Measurements from ENCODE around the gene NDUFB10. TPM values are rescaled to one million over a fixed set of nuclear protein-coding genes. Genes with fewer than 3 reads are reported as not detected.

NDUFB10 gene
- polyA plus RNA-seq, 1 donor from 2014 or later: 217 TPM

GRCh38 chr16:1966460-1966859 is 7.1 kb downstream of the NDUFB10 start, which contains the start of gene RNF151:
Gene RNF151 (plus strand): TSS chr16:1966856. CDS start chr16:1966882, 26 bp downstream.
- no peaks in the 10 kb centered on the region for H4K20me1 ChIP-seq (ENCODE audit: insufficient read depth)
- no peaks in the 10 kb centered on the region for H3K27me3 ChIP-seq (ENCODE audit: insufficient read depth, low read depth, low read length)
- H2AFZ ChIP-seq (ENCODE audit: low read depth, low read length): no peak within 1 kb of the TSS
- H3K36me3 ChIP-seq (ENCODE audit: insufficient read depth, low read length): no peaks in the 10 kb centered on the region
- H3K4me3 ChIP-seq (ENCODE audit: low read length): peak within 1 kb of the TSS; percentile 88
- peak within 1 kb of the TSS; percentile 80 for H3K4me2 ChIP-seq (ENCODE audit: low read length)
- peak within 1 kb of the TSS; percentile 80 for H3K27ac ChIP-seq (ENCODE audit: low read length)
- H3K9ac ChIP-seq (ENCODE audit: low read length): peak within 1 kb of the TSS; percentile 89
- peaks cover 12% of the 10 kb centered on the region for H3K79me2 ChIP-seq (replicated peaks; ENCODE audit: insufficient read depth, low read length)
- no peak for TF ChIP-seq RAD21 (conservative IDR thresholded peaks at IDR 0.05)
- no peak for TF ChIP-seq CTCF (IDR thresholded peaks at IDR 0.05; ENCODE audit: poor library complexity, severe bottlenecking)
- TF ChIP-seq SMC3 (conservative IDR thresholded peaks at IDR 0.05; ENCODE audit: poor library complexity): no peak
- TF ChIP-seq EP300 (conservative IDR thresholded peaks at IDR 0.05; ENCODE audit: poor library complexity, severe bottlenecking): no peak
- TF ChIP-seq REST (IDR thresholded peaks at IDR 0.05; ENCODE audit: borderline replicate concordance): no peak
- TF ChIP-seq EZH2 (IDR thresholded peaks at IDR 0.05; ENCODE audit: borderline replicate concordance, insufficient read depth, low read length, poor library complexity, severe bottlenecking): no peak
- TF ChIP-seq POLR2AphosphoS5 (IDR thresholded peaks at IDR 0.05): no peak
- TF ChIP-seq MXI1 (conservative IDR thresholded peaks at IDR 0.05; ENCODE audit: poor library complexity, severe bottlenecking): no peak
- no peaks in the 10 kb centered on the region for H3K9me3 ChIP-seq (ENCODE audit: low read length)
- H3F3A ChIP-seq (ENCODE audit: insufficient read depth, low read length, poor library complexity, severe bottlenecking): no peaks in the 10 kb centered on the region
- no peaks in the 10 kb centered on the region for H3K9me2 ChIP-seq (ENCODE audit: insufficient read depth, low read length)

- Histone ChIP-seq H3K9me3 (ENCODE audit: low read length) (no peaks in the 10 kb centered on the region), H3F3A (ENCODE audit: insufficient read depth, low read length, poor library complexity, severe bottlenecking) (no peaks in the 10 kb centered on the region), H3K9me2 (ENCODE audit: insufficient read depth, low read length) (no peaks in the 10 kb centered on the region), H3K79me2 (replicated peaks; ENCODE audit: insufficient read depth, low read length) (peaks cover 16% of the 10 kb centered on the region), H4K20me1 (ENCODE audit: insufficient read depth) (no peaks in the 10 kb centered on the region), H3K27ac (ENCODE audit: low read length) (no peak overlapping the region), H3K4me3 (ENCODE audit: low read length) (no peak overlapping the region), H3K27me3 (ENCODE audit: insufficient read depth, low read depth, low read length) (no peaks in the 10 kb centered on the region), H3K4me2 (ENCODE audit: low read length) (no peak overlapping the region), H2AFZ (ENCODE audit: low read depth, low read length) (no peak overlapping the region), H3K36me3 (ENCODE audit: insufficient read depth, low read length) (no peaks in the 10 kb centered on the region), H3K9ac (ENCODE audit: low read length) (no peak overlapping the region)
- TF ChIP-seq EP300 (conservative IDR thresholded peaks at IDR 0.05; ENCODE audit: poor library complexity, severe bottlenecking): no peak
- TF ChIP-seq CTCF (IDR thresholded peaks at IDR 0.05; ENCODE audit: poor library complexity, severe bottlenecking): no peak
- no peak for TF ChIP-seq REST (IDR thresholded peaks at IDR 0.05; ENCODE audit: borderline replicate concordance)
- TF ChIP-seq EZH2 (IDR thresholded peaks at IDR 0.05; ENCODE audit: borderline replicate concordance, insufficient read depth, low read length, poor library complexity, severe bottlenecking): no peak
- TF ChIP-seq MXI1 (conservative IDR thresholded peaks at IDR 0.05; ENCODE audit: poor library complexity, severe bottlenecking): no peak
- TF ChIP-seq POLR2AphosphoS5 (IDR thresholded peaks at IDR 0.05): no peak
- no peak for TF ChIP-seq SMC3 (conservative IDR thresholded peaks at IDR 0.05; ENCODE audit: poor library complexity)
- no peak for TF ChIP-seq RAD21 (conservative IDR thresholded peaks at IDR 0.05)
- no peak for TF ChIP-seq TAF1 (IDR thresholded peaks at IDR 0.05; ENCODE audit: low read depth)
These were observed 9.0 kb downstream of the NDUFB10 start for GRCh38 chr16:1968146-1968953.
